ENCODE measurements around the gene EIF4E1B.
A peak's percentile ranks its signal among the peaks of the same experiment; 100 is the strongest.

DNA sequence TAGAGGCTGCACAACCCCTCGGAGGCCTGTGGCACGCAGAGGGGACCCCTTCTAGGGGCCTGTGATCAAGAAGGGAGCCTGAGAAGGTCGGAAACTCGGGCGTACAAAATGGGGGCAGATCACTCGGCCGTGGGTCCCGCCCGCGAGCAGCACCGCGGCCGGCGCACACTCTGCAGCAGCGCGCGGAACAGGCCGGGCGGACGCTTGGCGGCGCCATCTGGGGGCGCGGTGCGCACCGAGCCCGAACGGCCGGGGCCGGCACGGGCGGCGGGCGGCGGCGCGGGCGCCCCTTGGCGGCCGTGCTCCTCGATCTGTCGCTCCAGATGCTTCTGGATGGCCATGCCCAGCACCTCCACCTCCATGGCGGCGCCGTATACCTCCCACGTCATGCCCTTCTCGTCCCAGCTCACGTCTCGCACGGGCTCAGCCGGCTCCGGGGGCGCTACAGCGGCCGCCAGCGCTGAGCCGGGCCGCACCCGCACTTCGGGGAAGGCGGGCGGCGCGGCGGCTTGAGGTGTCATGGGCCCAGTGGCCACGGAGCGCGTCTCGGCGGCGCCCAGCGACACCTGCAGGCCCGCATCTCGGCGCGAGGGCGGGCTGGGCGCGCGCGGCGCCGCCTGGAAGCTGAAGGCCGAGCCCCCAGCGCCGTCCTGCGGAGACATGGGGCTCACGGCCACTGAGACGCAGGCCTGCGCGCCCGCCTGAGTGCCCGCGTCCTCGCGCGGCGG, 33.6 kb upstream of the EIF4E1B start:
- TF ChIP-seq, protein P1, sequence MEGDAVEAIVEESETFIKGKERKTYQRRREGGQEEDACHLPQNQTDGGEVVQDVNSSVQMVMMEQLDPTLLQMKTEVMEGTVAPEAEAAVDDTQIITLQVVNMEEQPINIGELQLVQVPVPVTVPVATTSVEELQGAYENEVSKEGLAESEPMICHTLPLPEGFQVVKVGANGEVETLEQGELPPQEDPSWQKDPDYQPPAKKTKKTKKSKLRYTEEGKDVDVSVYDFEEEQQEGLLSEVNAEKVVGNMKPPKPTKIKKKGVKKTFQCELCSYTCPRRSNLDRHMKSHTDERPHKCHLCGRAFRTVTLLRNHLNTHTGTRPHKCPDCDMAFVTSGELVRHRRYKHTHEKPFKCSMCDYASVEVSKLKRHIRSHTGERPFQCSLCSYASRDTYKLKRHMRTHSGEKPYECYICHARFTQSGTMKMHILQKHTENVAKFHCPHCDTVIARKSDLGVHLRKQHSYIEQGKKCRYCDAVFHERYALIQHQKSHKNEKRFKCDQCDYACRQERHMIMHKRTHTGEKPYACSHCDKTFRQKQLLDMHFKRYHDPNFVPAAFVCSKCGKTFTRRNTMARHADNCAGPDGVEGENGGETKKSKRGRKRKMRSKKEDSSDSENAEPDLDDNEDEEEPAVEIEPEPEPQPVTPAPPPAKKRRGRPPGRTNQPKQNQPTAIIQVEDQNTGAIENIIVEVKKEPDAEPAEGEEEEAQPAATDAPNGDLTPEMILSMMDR (IDR thresholded peaks at IDR 0.05): peak in 4 of 5 experiments; percentile 16 to 52 (median 27)
- TF ChIP-seq POLR2A (IDR thresholded peaks at IDR 0.05) (no peak), EP300 (IDR thresholded peaks at IDR 0.05) (no peak)

Data from tibial nerve (tissue), 4 donors.